Neural cell (in vitro differentiated cells): ENCODE results near the gene GPRIN1. TPM values are rescaled to one million over a fixed set of nuclear protein-coding genes. Genes with fewer than 3 reads are reported as not detected.

Experiments used
- H2AFZ ChIP-seq: fragments of 200-600, 300-800 bp; sonication (generic), shearing (Covaris generic); 2 replicates; pipeline ENCODE4 v1.6.0; 2014; ENCODE audit warnings: low read depth, mild to moderate bottlenecking, antibody characterized with exemption, low read length, moderate library complexity
- H3F3A ChIP-seq: fragments of 200-600 bp; shearing (Covaris generic); 2 replicates; pipeline ENCODE4 v1.6.1; 2016; ENCODE audit warnings: mild to moderate bottlenecking, moderate library complexity, mixed read lengths, antibody characterized with exemption, low read length; ENCODE audit not compliant: insufficient read depth, poor library complexity, severe bottlenecking
- H3K27ac ChIP-seq: fragments of 200-600, 300-800 bp; sonication (generic), shearing (Covaris generic); 2 replicates; pipeline ENCODE4 v1.5.1; 2014; ENCODE audit warnings: mild to moderate bottlenecking, low read length, moderate library complexity
- H3K27me3 ChIP-seq: fragments of 300-800, 200-600 bp; sonication (generic), shearing (Covaris generic); 2 replicates; pipeline ENCODE4 v1.6.0; 2014; ENCODE audit warnings: mild to moderate bottlenecking, low read depth, low read length, moderate library complexity; ENCODE audit not compliant: insufficient read depth
- H3K36me3 ChIP-seq: fragments of 300-800, 200-600 bp; sonication (generic), shearing (Covaris generic); 2 replicates; pipeline ENCODE4 v1.5.1; 2014; ENCODE audit warnings: mild to moderate bottlenecking, antibody characterized with exemption, low read length, moderate library complexity; ENCODE audit not compliant: insufficient read depth
- H3K4me2 ChIP-seq: fragments of 300-800, 200-600 bp; sonication (generic), shearing (Covaris generic); 2 replicates; pipeline ENCODE4 v1.6.0; 2014; ENCODE audit warnings: mild to moderate bottlenecking, low read length
- H3K4me3 ChIP-seq: fragments of 300-800, 200-600 bp; sonication (generic), shearing (Covaris generic); 2 replicates; pipeline ENCODE4 v1.5.1; 2014; ENCODE audit warnings: mild to moderate bottlenecking, low read length, moderate library complexity
- H3K79me2 ChIP-seq: fragments of 200-600 bp; shearing (Covaris generic); replicated peaks from 2 replicates; pipeline ENCODE4 v1.6.0; 2014; ENCODE audit warnings: mild to moderate bottlenecking, low read length, moderate library complexity; ENCODE audit not compliant: insufficient read depth
- H3K9ac ChIP-seq: fragments of 300-800, 200-600 bp; sonication (generic), shearing (Covaris generic); 2 replicates; pipeline ENCODE4 v1.6.1; 2016; ENCODE audit warnings: mild to moderate bottlenecking, low read length, mixed read lengths
- H3K9me2 ChIP-seq: fragments of 200-600 bp; shearing (Covaris generic); 2 replicates; pipeline ENCODE4 v1.6.1; 2016; ENCODE audit warnings: mild to moderate bottlenecking, low read length, mixed read lengths; ENCODE audit not compliant: insufficient read depth
- H3K9me3 ChIP-seq: fragments of 200-600, 300-800 bp; sonication (generic), shearing (Covaris generic); 2 replicates; pipeline ENCODE4 v1.6.1; 2016; ENCODE audit warnings: mild to moderate bottlenecking, mixed run types, low read length, moderate library complexity, mixed read lengths
- H4K20me1 ChIP-seq: fragments of 200-600 bp; shearing (Covaris generic); 2 replicates; pipeline ENCODE4 v1.6.1; 2016; ENCODE audit warnings: mild to moderate bottlenecking, mixed run types; ENCODE audit not compliant: insufficient read depth
- EP300 ChIP-seq: fragments of 450-650 bp; conservative IDR thresholded peaks from 2 replicates; pipeline ENCODE4 v1.6.1; 2014; ENCODE audit warnings: antibody characterized with exemption, mild to moderate bottlenecking, moderate library complexity; ENCODE audit not compliant: poor library complexity, severe bottlenecking
- EZH2 ChIP-seq: fragments of 200-600, 300-800 bp; shearing (Covaris generic), sonication (generic); IDR thresholded peaks from 2 replicates; pipeline ENCODE4 v1.6.1; 2014; ENCODE audit warnings: antibody characterized with exemption, low read length, borderline replicate concordance, mild to moderate bottlenecking; ENCODE audit not compliant: insufficient read depth, poor library complexity, severe bottlenecking
- MXI1 ChIP-seq: fragments of 450-650 bp; conservative IDR thresholded peaks from 2 replicates; pipeline ENCODE4 v1.6.1; 2014; ENCODE audit warnings: antibody characterized with exemption, mild to moderate bottlenecking; ENCODE audit not compliant: poor library complexity, severe bottlenecking
- POLR2AphosphoS5 ChIP-seq: IDR thresholded peaks from 2 replicates; pipeline ENCODE4 v1.6.1; 2012
- RAD21 ChIP-seq: fragments of 450-650 bp; conservative IDR thresholded peaks from 2 replicates; pipeline ENCODE4 v1.6.1; 2014; ENCODE audit warnings: antibody characterized with exemption, mild to moderate bottlenecking, moderate library complexity
- SMC3 ChIP-seq: fragments of 450-650 bp; conservative IDR thresholded peaks from 2 replicates; pipeline ENCODE4 v1.6.1; 2014; ENCODE audit warnings: antibody characterized with exemption, mild to moderate bottlenecking, moderate library complexity; ENCODE audit not compliant: poor library complexity
- TAF1 ChIP-seq: IDR thresholded peaks from 2 replicates; pipeline ENCODE4 v1.6.1; 2012; ENCODE audit warnings: low read depth
- polyA plus RNA-seq: library from polyadenylated mRNA; depleted of rRNA; stranded (reverse); fragments of >200 nt; gene quantifications from 2 replicates; pipeline ENCODE4 v1.2.3, GENCODE V29; 2014
- TF ChIP-seq, protein P1 (sequence below): fragments of 450-650 bp; IDR thresholded peaks from 2 replicates; pipeline ENCODE4 v1.5.1; 2014; ENCODE audit warnings: antibody characterized with exemption, mild to moderate bottlenecking, moderate library complexity; ENCODE audit not compliant: poor library complexity, severe bottlenecking
- TF ChIP-seq, protein P2 (sequence below): IDR thresholded peaks from 2 replicates; pipeline ENCODE4 v1.6.1; 2012; ENCODE audit warnings: borderline replicate concordance

Gene GPRIN1
- polyA plus RNA-seq, 1 donor from 2014 or later: 32.3 TPM

DNA sequence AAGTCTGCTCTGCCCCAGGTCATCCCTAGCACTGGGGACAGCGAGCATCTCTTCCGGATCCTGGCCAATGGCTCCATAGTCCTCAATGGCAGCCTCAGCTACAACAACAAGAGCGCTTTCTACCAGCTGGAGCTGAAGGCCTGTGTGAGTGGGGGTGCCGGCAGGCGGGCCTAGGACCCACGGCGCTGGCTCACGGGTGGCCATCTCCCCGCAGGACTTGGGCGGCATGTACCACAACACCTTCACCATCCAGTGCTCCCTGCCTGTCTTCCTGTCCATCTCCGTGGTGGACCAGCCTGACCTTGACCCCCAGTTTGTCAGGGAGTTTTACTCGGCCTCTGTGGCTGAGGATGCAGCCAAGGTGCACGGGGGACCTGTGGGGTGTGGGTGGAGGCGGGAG lies 34.9 kb downstream of the GPRIN1 start:
- Histone ChIP-seq H3K9ac (no peak overlapping the region), H3F3A (no peaks in the 10 kb centered on the region)
- no peak for TF ChIP-seq POLR2AphosphoS5
- no peak for TF ChIP-seq TAF1
- no peak for TF ChIP-seq RAD21
- TF ChIP-seq EP300: no peak
- TF ChIP-seq SMC3: no peak
- no peak for TF ChIP-seq MXI1
- TF ChIP-seq, protein P1, sequence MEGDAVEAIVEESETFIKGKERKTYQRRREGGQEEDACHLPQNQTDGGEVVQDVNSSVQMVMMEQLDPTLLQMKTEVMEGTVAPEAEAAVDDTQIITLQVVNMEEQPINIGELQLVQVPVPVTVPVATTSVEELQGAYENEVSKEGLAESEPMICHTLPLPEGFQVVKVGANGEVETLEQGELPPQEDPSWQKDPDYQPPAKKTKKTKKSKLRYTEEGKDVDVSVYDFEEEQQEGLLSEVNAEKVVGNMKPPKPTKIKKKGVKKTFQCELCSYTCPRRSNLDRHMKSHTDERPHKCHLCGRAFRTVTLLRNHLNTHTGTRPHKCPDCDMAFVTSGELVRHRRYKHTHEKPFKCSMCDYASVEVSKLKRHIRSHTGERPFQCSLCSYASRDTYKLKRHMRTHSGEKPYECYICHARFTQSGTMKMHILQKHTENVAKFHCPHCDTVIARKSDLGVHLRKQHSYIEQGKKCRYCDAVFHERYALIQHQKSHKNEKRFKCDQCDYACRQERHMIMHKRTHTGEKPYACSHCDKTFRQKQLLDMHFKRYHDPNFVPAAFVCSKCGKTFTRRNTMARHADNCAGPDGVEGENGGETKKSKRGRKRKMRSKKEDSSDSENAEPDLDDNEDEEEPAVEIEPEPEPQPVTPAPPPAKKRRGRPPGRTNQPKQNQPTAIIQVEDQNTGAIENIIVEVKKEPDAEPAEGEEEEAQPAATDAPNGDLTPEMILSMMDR: no peak
- TF ChIP-seq EZH2: no peak
- TF ChIP-seq, protein P2, sequence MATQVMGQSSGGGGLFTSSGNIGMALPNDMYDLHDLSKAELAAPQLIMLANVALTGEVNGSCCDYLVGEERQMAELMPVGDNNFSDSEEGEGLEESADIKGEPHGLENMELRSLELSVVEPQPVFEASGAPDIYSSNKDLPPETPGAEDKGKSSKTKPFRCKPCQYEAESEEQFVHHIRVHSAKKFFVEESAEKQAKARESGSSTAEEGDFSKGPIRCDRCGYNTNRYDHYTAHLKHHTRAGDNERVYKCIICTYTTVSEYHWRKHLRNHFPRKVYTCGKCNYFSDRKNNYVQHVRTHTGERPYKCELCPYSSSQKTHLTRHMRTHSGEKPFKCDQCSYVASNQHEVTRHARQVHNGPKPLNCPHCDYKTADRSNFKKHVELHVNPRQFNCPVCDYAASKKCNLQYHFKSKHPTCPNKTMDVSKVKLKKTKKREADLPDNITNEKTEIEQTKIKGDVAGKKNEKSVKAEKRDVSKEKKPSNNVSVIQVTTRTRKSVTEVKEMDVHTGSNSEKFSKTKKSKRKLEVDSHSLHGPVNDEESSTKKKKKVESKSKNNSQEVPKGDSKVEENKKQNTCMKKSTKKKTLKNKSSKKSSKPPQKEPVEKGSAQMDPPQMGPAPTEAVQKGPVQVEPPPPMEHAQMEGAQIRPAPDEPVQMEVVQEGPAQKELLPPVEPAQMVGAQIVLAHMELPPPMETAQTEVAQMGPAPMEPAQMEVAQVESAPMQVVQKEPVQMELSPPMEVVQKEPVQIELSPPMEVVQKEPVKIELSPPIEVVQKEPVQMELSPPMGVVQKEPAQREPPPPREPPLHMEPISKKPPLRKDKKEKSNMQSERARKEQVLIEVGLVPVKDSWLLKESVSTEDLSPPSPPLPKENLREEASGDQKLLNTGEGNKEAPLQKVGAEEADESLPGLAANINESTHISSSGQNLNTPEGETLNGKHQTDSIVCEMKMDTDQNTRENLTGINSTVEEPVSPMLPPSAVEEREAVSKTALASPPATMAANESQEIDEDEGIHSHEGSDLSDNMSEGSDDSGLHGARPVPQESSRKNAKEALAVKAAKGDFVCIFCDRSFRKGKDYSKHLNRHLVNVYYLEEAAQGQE: no peak

DNA sequence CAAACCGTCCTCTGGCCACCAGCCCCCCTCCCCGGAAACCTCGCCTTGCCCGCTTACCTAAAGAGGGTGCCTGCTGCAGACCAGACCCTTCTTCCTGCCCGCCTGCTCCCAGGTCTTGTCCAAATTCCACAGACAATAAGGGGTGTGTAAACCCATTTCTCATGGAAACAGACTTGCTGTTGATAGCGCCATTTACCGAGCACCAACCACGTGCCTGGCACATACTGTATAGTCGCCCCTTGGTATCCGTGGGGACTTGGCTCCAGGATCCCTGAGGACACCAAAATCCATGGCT lies 35.7 kb downstream of the GPRIN1 start:
- H3K36me3 ChIP-seq: no peaks in the 10 kb centered on the region
- no peak overlapping the region for H3K9ac ChIP-seq
- no peaks in the 10 kb centered on the region for H3K9me3 ChIP-seq
- H3F3A ChIP-seq: no peaks in the 10 kb centered on the region
- H3K27me3 ChIP-seq: no peaks in the 10 kb centered on the region
- H3K79me2 ChIP-seq: no peaks in the 10 kb centered on the region
- no peak overlapping the region for H2AFZ ChIP-seq
- no peak overlapping the region for H3K27ac ChIP-seq
- H3K9me2 ChIP-seq: no peaks in the 10 kb centered on the region
- TF ChIP-seq MXI1 (no peak), SMC3 (peak; percentile 40), POLR2AphosphoS5 (no peak), EZH2 (no peak), RAD21 (no peak), EP300 (no peak), TAF1 (no peak)
- TF ChIP-seq, protein P1: no peak
- H4K20me1 ChIP-seq: no peaks in the 10 kb centered on the region
- H3K4me2 ChIP-seq: no peak overlapping the region
- H3K4me3 ChIP-seq: no peak overlapping the region

More for the DNA sequence above, 34.9 kb downstream of the GPRIN1 start:
- Histone ChIP-seq H3K9me2 (no peaks in the 10 kb centered on the region), H3K79me2 (no peaks in the 10 kb centered on the region), H3K4me3 (no peak overlapping the region), H3K36me3 (no peaks in the 10 kb centered on the region), H3K4me2 (no peak overlapping the region), H3K27me3 (no peaks in the 10 kb centered on the region), H2AFZ (no peak overlapping the region), H4K20me1 (no peaks in the 10 kb centered on the region), H3K9me3 (no peaks in the 10 kb centered on the region), H3K27ac (no peak overlapping the region)
